Hematopoietic multipotent progenitor cell treated with erythropoietin and hydrocortisone succinate and interleukin-3 and kit ligand, for 17 days (in vitro differentiated cells): Measurements from ENCODE around the gene HERPUD1.

ENCODE experiments used
- DNase-seq: peaks from one replicate; pipeline ENCODE4 v3.0.0-alpha.2; 2015; ENCODE audit warnings: low spot score

HERPUD1 gene

DNA sequence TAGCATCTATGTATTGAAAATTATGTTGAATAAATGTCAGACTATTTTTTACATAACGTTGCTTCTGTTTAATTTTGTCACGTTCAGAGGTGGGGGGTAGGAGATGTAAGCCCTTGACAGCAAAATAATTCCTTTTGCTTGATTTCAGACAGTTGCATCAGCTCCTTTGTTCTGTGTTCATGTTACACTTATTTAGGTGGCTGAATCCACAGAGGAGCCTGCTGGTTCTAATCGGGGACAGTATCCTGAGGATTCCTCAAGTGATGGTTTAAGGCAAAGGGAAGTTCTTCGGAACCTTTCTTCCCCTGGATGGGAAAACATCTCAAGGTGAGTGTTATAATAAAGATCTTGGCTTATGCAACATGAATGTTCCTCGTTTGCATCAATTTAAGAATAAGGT lies 4.5 kb downstream of the HERPUD1 start:
- no peak for DNase-seq

DNA sequence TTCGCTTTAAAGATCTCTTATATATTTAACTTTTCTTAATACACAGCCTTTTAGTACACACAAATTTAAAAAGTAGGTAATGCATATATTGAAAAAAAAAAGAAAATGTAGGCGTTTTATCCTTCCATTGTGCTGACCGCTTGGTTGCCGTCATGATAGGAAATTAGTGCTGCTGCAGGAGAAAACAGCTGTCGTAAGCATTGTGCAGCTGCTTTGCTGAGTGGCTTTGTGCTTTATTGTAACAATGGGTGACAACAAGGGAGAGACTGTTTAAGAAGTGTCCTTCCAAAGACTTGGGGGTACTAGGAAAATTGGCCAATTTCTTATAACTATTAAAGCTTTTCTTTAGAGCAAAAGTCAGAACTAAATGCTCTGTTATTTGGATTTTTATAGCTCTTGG lies 5.0 kb downstream of the HERPUD1 start:
- DNase-seq: no peak

DNA sequence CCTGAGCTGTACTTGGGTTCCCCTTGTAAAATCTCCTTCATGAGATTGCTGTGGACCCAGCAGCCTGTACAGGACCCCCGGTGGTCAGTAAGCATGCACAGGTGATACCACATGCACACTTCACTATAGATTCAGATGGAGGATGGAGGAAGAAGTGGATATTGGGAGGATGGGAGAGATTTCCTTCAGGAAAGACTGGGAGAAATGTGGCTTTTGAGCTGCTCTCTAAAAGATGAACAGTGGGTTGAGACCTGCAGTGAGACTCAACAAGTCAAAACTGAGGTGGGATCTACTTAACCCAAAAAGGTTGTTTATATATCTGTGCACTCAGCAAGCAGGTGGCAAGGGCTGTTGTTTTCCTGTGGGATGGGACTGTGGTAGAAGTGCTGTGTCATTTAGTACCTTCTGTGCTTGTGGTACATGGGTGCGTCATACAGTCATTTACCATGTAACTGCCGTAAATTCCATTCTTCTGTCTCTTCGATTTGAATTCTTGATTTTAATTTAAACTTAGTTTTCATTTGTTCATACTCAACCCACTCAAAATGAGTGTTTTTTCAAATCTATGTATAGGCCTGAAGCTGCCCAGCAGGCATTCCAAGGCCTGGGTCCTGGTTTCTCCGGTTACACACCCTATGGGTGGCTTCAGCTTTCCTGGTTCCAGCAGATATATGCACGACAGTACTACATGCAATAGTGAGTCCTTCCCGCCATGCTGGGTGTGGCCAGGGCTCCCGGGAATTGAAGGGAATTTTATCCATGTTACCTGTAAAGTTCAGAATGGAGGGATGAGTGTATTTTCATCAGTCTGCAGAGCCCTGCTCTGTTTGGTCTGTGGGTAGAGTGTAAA lies 6.9 kb downstream of the HERPUD1 start:
- DNase-seq: no peak

DNA sequence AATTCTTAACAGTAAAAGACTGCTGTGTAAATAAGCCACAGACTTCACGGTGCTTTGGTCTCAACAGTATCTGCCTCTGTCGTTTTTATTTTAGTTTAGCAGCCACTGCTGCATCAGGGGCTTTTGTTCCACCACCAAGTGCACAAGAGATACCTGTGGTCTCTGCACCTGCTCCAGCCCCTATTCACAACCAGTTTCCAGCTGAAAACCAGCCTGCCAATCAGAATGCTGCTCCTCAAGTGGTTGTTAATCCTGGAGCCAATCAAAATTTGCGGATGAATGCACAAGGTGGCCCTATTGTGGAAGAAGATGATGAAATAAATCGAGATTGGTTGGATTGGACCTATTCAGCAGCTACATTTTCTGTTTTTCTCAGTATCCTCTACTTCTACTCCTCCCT lies 7.9 kb downstream of the HERPUD1 start:
- DNase-seq: no peak

DNA sequence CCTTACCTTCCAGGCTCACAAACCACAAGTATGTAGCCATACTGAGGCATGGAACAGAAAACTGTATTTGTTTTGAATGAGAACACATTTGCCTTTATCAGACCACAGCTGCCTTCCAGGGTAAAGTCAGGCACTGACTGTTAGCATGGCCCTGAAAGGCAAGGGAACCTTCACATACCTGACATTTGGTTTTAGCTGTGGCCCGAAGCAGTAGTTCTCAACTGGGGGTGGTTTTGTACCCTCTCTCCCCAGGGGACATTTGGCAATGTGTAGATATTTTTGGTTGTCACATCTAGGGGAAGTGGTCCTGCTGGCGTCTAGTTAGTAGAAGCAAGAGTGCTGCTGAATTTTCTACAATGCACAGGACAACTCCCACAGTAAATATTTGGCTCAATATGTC lies 9.2 kb downstream of the HERPUD1 start:
- DNase-seq: no peak

DNA sequence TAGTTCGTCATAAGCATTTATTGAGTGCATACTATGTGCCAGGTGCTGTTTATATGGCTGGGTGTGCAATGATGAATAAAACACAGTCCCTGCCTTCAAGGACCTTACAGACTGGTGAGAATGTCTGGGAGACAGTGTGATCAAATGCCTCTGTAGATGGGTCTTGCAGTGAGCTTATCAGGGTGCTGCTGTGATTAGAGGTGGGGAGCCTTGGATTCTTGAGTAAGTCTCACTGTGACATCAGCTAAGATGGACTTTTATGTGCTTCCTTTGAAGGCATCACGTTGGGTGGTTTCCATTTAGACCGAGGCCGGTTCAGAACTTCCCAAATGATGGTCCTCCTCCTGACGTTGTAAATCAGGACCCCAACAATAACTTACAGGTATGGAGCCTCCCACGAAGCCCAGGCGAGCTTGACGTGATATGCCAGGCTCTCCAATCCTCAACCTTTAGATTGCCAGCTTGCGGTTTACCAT lies 10.0 kb downstream of the HERPUD1 start:
- DNase-seq: no peak

DNA sequence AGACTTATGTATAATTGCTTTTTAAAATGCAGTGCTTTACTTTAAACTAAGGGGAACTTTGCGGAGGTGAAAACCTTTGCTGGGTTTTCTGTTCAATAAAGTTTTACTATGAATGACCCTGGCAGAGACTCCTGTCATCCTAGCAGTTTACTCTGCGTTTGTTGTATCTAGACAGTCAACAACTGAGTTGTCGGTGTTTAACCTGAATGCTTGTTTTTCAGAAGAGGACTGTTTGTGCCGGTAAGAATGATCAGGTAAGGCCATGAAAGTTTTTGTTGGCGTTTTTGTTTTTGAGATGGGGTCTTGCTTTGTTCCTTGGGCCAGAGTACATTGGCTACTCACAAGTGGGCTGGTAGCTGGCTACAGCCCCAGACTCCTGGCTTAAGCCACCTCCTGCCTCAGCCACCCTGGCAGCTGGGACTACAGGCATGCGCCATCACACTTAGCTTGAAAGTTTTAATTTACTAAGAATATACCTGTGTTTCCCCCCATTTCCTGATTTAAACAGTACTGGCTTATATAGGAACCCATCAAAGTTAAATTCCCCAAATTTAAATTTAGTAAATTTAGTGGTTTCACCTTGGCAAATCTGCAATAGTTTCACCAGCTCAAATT lies 11.9 kb downstream of the HERPUD1 start:
- DNase-seq: no peak

DNA sequence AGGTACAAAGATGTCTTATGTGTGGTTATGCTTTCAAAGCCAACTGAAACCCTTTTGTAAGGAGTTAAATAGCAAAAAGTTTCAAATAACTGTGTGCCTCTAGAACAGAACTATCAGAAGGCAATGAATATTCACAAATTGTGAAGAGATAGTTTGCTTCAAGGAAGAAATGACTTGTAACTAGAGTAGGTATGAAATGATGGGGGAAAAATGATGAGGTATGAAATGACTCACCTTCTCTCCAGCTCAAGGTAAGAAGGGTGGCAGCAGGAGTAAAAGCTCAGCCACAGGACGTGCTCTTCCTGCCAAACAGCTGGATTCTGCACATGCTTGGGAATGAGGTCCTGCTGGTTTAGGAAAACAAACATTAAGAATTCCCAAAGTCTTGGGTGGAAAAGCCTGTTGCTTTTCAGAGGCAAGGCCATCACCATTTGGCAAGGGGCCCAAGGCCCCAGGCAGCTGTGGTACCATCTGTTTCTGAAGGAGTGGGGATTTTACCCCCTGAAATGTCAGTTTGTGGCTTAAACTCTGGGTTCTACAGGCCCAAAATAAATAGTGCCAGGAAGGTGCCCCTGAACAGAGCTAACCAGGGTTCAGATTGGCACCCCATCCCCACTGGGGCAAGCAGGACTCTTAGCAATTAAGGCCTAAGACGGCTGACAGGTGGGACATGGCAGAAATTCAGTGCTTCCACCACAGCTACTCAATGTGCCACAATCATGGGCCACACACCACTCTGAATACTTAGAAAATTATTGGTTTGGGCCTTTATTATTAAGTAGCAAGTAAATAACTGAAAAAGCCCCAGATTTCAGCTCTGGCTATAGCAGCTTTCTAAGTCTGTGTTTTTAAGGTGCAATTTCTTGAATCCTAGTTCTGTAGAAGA lies 13.3 kb downstream of the HERPUD1 start:
- DNase-seq: no peak

DNA sequence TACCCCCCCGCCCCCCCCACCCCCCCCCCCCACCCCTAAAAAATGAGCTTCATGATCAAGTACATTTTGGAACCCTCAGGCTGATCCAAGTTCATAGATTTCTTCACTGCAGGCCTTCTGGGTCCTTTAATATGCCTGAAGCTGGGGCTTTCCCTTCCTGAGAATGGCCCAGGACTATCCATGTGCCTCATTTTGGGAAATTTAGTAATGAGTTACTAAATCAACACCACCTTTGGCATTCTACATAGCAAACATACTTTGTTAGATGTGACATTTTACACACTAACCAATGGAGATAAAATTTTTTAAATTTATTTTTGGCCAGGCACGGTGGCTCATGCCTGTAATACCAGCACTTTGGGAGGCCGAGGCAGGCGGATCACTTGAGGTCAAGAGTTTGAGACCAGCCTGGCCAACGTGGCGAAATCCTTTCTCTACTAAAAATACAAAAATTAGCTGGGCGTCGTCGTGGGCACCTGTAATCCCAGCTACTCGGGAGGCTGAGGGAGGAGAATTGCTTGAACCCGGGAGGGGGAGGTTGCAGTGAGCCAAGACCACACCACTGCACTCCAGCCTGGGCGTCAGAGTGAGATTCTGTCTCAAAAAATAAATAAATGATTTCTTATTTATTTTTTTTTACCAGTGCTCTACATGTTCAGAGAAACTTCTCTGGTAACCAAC lies 14.0 kb downstream of the HERPUD1 start:
- DNase-seq: no peak

DNA sequence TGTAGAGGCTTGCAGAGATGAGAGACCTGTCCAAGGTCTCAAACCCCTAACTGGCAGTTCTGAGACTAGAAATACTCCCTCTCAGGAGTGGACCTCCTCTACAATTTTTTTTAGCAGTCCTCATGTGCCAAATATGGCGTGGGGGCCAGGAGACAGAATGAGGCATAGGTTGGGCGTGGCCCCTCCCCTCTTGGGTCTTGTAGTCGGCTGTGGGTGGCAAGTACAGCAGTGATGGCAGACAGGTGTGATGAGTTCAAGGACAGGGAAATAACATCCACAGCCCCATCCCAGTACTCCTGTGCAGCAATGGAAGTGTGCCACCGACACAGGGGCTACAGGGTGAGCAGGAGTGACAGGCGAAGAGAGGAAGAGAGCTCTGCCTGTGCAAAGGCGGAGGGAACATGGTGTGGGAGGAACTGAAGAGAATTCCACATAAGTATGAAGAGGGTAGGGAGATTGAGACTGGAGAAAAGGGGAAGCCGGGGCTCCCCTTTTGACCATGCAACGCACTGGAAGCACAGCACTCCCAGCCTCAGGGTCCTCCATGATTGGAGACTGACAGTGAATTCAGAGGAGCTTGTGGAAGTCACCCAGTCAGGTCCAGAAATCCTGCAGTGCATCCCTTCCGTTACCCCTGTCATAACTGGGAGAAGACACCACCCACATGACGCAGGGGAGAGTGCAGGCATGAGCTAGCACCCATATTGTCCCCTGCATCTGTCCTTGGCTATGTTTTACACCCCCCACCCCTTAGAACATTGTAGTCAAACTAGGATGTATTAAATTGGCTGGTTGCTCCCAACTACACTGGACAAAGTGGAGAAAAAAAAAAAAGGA lies 15.0 kb downstream of the HERPUD1 start:
- no peak for DNase-seq

DNA sequence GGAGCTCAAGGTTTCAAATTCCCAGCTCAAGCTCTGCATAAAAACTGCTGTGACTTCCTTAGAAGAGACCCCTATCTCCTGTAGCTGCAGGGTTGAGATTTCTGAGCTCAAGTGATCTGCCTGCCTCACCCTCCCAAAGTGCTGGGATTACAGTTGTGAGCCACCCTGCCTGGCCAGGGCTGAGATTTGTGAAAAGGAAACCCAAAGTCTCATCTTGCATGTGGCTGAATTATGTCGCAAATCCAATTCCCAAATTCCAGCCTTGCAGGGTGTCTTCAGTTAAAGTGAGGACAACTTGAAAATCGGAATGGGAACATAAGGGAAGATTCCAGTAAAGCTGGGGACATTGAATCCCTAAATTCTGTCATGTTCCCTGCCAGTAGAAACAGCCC lies 15.7 kb downstream of the HERPUD1 start:
- DNase-seq: no peak

DNA sequence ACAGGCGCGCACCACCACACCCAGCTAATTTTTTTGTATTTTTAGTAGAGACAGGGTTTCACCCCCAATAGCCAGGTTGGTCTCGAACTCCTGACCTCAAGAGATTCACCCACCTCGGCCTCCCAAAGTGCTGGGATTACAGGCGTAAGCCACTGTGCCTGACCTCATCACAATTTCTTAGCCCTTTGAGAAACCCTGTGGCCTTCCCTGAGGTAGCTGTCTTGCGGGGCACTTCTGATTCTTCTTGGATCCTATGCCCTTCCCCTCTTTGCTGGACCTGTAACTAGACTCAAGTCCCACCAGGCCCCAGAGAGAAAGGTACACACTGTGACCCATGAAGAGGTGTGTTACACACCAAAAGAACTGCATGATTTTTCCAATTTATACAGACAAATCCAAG lies 16.3 kb downstream of the HERPUD1 start:
- no peak for DNase-seq

DNA sequence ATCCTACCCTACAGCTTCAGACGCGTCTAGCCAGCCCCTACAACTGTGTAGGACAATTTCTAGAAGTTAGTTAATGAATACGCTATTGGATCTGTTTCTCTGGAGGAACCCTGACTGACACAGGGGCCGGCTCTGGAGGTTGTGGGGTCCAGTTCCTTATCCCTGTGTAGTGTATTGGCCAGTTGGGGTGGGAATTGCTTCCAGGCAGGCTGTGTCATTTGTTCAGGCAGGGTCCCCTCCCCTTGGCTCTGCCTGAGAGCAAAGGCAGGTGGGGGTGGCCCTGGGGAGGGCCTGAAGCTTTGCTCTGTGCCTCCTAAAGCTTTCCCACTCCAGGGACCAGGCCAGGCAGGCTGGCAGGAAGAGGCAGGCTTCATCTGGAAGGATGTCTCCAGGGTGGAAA lies 18.1 kb downstream of the HERPUD1 start:
- no peak for DNase-seq

DNA sequence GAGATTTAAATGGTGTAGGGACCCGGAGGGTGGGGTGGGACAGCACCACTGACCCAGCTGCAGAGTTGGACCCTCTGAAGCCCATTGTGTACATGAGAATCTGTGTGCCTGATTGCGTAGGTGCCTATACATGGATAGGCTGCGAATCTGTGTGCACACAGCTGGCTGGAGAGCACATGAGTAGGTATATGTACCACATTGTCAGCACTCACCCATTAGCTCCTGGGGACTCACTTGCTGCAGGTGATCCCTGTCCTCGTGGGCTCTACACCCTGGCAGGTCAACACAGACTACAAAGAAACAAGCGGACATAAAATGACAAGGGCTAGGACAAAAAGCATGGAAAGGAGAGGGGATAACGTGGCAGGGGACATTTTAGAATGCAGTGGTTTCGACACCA lies 18.5 kb downstream of the HERPUD1 start:
- no peak for DNase-seq

DNA sequence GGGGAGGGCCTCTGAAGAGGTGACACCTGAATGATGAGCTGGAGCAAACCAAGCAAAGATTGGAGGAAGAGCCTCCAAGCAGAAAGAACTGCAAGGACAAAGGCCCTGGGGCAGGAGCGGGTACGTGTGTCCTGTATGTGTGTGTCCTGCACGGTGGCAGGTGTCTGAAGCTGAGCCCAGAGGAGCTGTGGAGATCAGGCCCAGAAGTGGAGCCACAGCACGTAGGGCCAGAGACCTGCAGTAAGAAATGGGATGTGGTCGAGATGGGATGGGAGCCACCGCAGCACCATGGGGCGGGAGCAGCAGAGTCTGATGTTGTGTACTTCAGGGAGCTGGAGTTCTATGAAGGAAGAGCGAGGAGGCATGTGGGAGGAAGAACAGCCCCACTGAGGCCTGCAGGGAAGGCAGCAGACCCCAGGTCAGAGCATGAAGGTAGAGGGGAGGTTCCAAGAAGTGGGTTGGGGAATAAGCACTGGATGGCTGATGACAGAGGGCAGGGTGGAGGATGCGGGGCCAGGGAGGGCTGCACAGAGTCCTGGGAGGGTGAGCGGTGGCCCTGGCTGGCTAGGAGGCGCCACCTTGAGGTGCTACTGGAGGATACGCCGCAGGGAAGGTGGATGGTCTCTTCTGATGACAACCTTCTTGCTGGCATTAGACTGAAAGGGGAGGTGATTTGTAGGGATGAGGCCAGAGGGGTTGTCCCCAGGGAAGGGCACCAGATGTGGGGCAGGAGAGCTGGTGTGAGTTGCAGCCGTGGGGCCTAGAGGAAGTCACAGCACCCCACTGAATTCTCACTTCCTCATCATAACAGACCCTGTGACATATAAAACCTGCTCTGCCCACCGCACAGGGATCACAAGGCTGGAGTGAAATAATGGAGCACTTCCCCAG lies 19.2 kb downstream of the HERPUD1 start:
- DNase-seq: peak; percentile 38

DNA sequence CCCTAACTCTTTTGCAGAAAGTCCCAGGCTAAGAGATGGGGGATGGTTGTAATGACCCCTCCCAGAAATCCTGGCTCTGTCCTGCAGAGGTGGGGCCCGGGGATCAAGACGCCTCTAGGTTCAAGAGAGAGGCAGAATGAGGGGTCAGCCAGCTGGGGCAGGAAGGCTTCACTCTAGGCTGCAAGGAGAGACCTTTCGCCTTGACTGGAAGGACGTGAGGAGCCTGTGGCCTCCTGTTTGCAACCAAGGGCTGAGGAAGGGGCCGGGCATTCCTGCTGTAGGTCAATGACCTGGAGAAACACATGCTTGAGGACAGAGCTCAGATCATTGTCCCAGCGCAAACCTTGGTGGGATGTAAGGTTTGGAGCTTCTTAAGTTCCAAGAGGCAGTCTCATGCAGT lies 21.1 kb downstream of the HERPUD1 start:
- no peak for DNase-seq

DNA sequence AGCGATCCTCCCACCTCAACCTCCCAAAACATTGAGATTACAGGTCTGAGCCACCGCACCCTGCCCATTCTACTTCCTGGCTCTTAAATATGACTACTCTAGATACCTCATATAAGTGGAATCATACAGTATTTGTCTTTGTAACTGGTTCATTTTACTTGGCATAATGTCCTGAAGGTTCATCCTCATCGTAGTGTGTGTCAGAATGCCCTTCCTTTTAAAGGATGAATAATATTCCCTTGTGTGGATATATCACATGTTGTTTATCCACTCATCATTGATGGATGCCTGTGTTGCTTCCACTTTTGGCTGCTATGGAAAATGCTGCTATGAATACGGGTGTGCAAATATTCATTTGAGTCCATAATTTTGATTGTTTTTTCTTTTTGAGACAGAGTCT lies 24.1 kb downstream of the HERPUD1 start:
- no peak for DNase-seq

DNA sequence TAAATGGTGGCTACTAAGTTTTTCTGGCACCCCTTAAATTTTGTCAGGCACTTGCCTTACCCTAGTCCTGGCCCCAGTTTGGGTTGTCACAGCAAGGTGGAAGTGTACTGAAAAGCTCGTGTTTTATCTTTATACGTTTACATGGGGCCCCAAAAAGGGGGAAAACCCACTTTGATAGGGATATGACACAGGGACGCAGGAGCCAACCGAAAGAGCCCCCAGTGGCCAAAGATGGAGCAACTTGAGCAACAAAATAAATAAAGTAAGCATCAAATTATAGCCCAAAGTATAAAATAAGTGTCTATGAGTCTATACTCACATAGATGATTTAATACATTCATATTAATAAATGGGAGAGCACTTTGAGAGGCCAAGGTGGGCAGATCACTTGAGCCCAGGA lies 24.8 kb downstream of the HERPUD1 start:
- no peak for DNase-seq

DNA sequence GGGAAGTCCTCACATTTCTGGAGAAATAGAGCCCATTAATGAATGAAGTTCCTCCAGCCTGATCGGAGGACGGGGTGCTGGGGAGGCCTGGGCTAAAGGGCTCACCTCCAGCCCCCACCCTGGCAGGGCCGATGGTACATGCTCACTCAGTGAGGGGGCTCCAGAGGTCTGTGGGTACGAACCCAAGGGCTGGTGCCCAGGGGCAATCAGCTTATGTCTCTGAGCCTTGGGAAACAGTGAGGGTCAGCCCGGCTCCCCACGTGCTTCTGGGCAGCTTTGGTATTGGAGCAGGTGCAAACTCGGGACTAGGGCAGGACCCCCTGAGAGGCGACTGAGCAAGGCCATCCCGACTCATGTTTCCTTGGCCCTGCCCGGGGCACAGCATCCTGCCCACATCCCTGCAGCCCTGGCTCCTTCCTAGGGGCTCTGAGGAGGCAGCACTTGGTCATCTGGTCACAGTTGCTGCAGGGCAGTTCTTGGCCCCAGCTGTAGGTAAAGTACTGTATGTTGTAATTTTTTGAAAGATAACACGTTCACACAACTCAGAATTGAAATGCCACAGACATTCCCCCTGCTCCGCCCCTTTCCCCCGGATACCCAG lies 28.8 kb downstream of the HERPUD1 start:
- no peak for DNase-seq

DNA sequence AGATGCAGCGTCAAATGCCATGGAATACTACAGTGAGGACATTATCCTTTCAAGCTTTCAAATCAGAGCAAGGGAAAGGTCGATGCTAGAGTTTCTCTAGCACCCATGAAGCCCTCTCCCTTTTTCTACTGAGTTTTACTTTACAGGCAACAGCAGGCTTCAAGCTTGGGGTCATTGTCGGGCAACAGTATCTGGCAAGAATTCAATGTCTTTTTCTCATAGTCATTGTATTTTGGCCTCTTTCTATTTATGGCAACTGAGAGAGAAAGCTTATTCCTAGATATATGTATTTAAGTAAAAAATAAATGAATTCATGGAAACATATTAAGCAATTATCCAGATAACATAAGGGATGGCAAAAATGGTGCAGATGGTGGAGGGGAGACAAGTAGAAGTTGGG lies 29.4 kb downstream of the HERPUD1 start:
- DNase-seq: no peak
